H9 (cell line): ENCODE results near the gene TENM3. TPM values are rescaled to one million over a fixed set of nuclear protein-coding genes. Genes with fewer than 3 reads are reported as not detected.

Experiments
- DNase-seq: peaks from one replicate; pipeline ENCODE4 v3.0.0-alpha.2; 2017
- H2AFZ ChIP-seq: one replicate; pipeline ENCODE4 v1.6.1; 2013; ENCODE audit warnings: mild to moderate bottlenecking, low read length, control low read depth, moderate library complexity
- H2AK5ac ChIP-seq: 2 replicates; pipeline ENCODE4 v1.6.1; 2013; ENCODE audit warnings: low read length, control low read depth, mixed read lengths; ENCODE audit not compliant: insufficient read length
- H2BK120ac ChIP-seq: one replicate; pipeline ENCODE4 v1.6.1; 2013; ENCODE audit warnings: low read depth, mild to moderate bottlenecking, low read length, control low read depth, inconsistent platforms; ENCODE audit not compliant: poor library complexity, severe bottlenecking
- H2BK12ac ChIP-seq: 2 replicates; pipeline ENCODE4 v1.6.1; 2013; ENCODE audit warnings: low read length, control low read depth, mixed read lengths, low read depth; ENCODE audit not compliant: insufficient read length
- H2BK15ac ChIP-seq: 2 replicates; pipeline ENCODE4 v1.6.1; 2013; ENCODE audit warnings: low read depth, low read length, control low read depth
- H2BK20ac ChIP-seq: one replicate; pipeline ENCODE4 v1.6.1; 2013; ENCODE audit warnings: low read depth, mild to moderate bottlenecking, low read length, control low read depth, inconsistent platforms; ENCODE audit not compliant: poor library complexity, severe bottlenecking
- H2BK5ac ChIP-seq: 2 replicates; pipeline ENCODE4 v1.6.1; 2013; ENCODE audit warnings: low read length, control low read depth, mixed read lengths; ENCODE audit not compliant: insufficient read length
- H3K14ac ChIP-seq: 2 replicates; pipeline ENCODE4 v1.6.1; 2013; ENCODE audit warnings: low read length, control low read depth; ENCODE audit not compliant: insufficient read depth
- H3K18ac ChIP-seq: 2 replicates; pipeline ENCODE4 v1.6.1; 2013; ENCODE audit warnings: low read depth, mild to moderate bottlenecking, mixed read lengths, low read length, control low read depth; ENCODE audit not compliant: insufficient read length
- H3K23ac ChIP-seq: 2 replicates; pipeline ENCODE4 v1.6.1; 2013; ENCODE audit warnings: low read length, control low read depth, mixed read lengths, low read depth; ENCODE audit not compliant: insufficient read length
- H3K23me2 ChIP-seq: 2 replicates; pipeline ENCODE4 v1.6.1; 2013; ENCODE audit warnings: low read depth, mild to moderate bottlenecking, mixed read lengths, low read length, control low read depth; ENCODE audit not compliant: insufficient read length, poor library complexity, severe bottlenecking
- H3K27ac ChIP-seq: 2 replicates; pipeline ENCODE4 v1.5.1; 2013; ENCODE audit warnings: low read length, control low read depth, mixed read lengths, low read depth; ENCODE audit not compliant: insufficient read length
- H3K27me3 ChIP-seq: 2 replicates; pipeline ENCODE4 v1.6.1; 2013; ENCODE audit warnings: low read length, control low read depth, inconsistent platforms; ENCODE audit not compliant: insufficient read depth
- H3K4ac ChIP-seq: 2 replicates; pipeline ENCODE4 v1.6.1; 2013; ENCODE audit warnings: low read depth, mild to moderate bottlenecking, control low read depth, inconsistent platforms, low read length, moderate library complexity
- H3K4me1 ChIP-seq: 2 replicates; pipeline ENCODE4 v1.6.1; 2013; ENCODE audit warnings: low read length, control low read depth, inconsistent platforms; ENCODE audit not compliant: insufficient read depth
- H3K4me2 ChIP-seq: 2 replicates; pipeline ENCODE4 v1.6.1; 2013; ENCODE audit warnings: low read length, control low read depth, mixed read lengths; ENCODE audit not compliant: insufficient read length, insufficient read depth
- H3K56ac ChIP-seq: 2 replicates; pipeline ENCODE4 v1.6.1; 2013; ENCODE audit warnings: low read depth, mild to moderate bottlenecking, mixed read lengths, low read length, control low read depth; ENCODE audit not compliant: insufficient read length
- H3K79me1 ChIP-seq: 2 replicates; pipeline ENCODE4 v1.6.1; 2013; ENCODE audit warnings: low read depth, mild to moderate bottlenecking, moderate library complexity, low read length, control low read depth, inconsistent platforms; ENCODE audit not compliant: insufficient read depth, poor library complexity, severe bottlenecking
- H3K79me2 ChIP-seq: 2 replicates; pipeline ENCODE4 v1.6.1; 2013; ENCODE audit warnings: low read length, control low read depth, inconsistent platforms; ENCODE audit not compliant: insufficient read depth
- H3K9ac ChIP-seq: 2 replicates; pipeline ENCODE4 v1.6.1; 2013; ENCODE audit warnings: low read length, control low read depth, mixed read lengths; ENCODE audit not compliant: insufficient read length; ENCODE audit errors: extremely low read depth
- H3K9me3 ChIP-seq: one replicate; pipeline ENCODE4 v1.6.1; 2013; ENCODE audit warnings: low read depth, low read length, inconsistent platforms; ENCODE audit not compliant: control insufficient read depth
- H3T11ph ChIP-seq: one replicate; pipeline ENCODE4 v1.6.1; 2013; ENCODE audit warnings: mild to moderate bottlenecking, low read length, control low read depth, inconsistent platforms
- H4K20me1 ChIP-seq: one replicate; pipeline ENCODE4 v1.6.1; 2013; ENCODE audit not compliant: control insufficient read depth, insufficient read length, insufficient read depth
- H4K5ac ChIP-seq: 2 replicates; pipeline ENCODE4 v1.6.1; 2013; ENCODE audit warnings: low read depth, mild to moderate bottlenecking, mixed read lengths, low read length, control low read depth; ENCODE audit not compliant: insufficient read length
- H4K8ac ChIP-seq: replicated peaks from 2 replicates; pipeline ENCODE4 v1.6.1; 2013; ENCODE audit warnings: low read length, control low read depth, mixed read lengths, low read depth; ENCODE audit not compliant: insufficient read length
- H4K91ac ChIP-seq: 2 replicates; pipeline ENCODE4 v1.6.1; 2013; ENCODE audit warnings: low read depth, mild to moderate bottlenecking, moderate library complexity, mixed read lengths, low read length, control low read depth; ENCODE audit not compliant: insufficient read length
- H3K27ac Mint-ChIP-seq, 3 experiments: 2 replicates in 2 of 3; 3 replicates in 1 of 3; pipeline ENCODE4 v1.8.0; 2020 to 2021; ENCODE audit warnings: mixed read lengths in 3 of 3, mild to moderate bottlenecking in 1 of 3, moderate library complexity in 1 of 3
- H3K27me3 Mint-ChIP-seq: 2 replicates; pipeline ENCODE4 v1.8.0; 2021; ENCODE audit warnings: low read depth, mild to moderate bottlenecking, moderate library complexity, mixed read lengths
- H3K36me3 Mint-ChIP-seq, 3 experiments: 2 replicates in 2 of 3; 3 replicates in 1 of 3; pipeline ENCODE4 v1.8.0; 2020 to 2021; ENCODE audit warnings: low read depth in 3 of 3, mixed read lengths in 3 of 3; ENCODE audit not compliant: insufficient read depth in 1 of 3
- H3K4me1 Mint-ChIP-seq, 2 experiments: 2 replicates each; pipeline ENCODE4 v1.8.0; 2020; ENCODE audit warnings: mixed read lengths in 2 of 2
- H3K4me3 Mint-ChIP-seq, 2 experiments: 2 replicates in 1 of 2; 3 replicates in 1 of 2; pipeline ENCODE4 v1.8.0; 2020 to 2021; ENCODE audit warnings: mild to moderate bottlenecking in 2 of 2, mixed read lengths in 2 of 2, moderate library complexity in 1 of 2
- H3K9me3 Mint-ChIP-seq, 2 experiments: 2 replicates in 1 of 2; 3 replicates in 1 of 2; pipeline ENCODE4 v1.8.0; 2020; ENCODE audit warnings: mild to moderate bottlenecking in 2 of 2, mixed read lengths in 2 of 2, moderate library complexity in 1 of 2
- WGBS: extraction: QIAGEN DNeasy Blood & Tissue Kit; methylation state at CpG from one replicate; pipeline ENCODE4 v1.1.7; 2013; ENCODE audit warnings: missing lambda C conversion rate, low lambda C conversion rate, mixed read lengths; ENCODE audit not compliant: insufficient read length; ENCODE audit errors: extremely low coverage; 5-methylcytosine and 5-hydroxymethylcytosine counted together
- total RNA-seq: library from RNA; stranded (reverse); gene quantifications from 2 replicates; pipeline ENCODE4 v1.2.1, GENCODE V29; 2021
- TF ChIP-seq, protein P1 (sequence below): fragments of 200-600 bp; sonication (generic); conservative IDR thresholded peaks from 3 replicates; pipeline ENCODE4 v1.8.0; 2021; ENCODE audit warnings: antibody characterized with exemption, mild to moderate bottlenecking

Gene TENM3
- total RNA-seq, 1 experiment from 2014 or later = 49.6 TPM

DNA sequence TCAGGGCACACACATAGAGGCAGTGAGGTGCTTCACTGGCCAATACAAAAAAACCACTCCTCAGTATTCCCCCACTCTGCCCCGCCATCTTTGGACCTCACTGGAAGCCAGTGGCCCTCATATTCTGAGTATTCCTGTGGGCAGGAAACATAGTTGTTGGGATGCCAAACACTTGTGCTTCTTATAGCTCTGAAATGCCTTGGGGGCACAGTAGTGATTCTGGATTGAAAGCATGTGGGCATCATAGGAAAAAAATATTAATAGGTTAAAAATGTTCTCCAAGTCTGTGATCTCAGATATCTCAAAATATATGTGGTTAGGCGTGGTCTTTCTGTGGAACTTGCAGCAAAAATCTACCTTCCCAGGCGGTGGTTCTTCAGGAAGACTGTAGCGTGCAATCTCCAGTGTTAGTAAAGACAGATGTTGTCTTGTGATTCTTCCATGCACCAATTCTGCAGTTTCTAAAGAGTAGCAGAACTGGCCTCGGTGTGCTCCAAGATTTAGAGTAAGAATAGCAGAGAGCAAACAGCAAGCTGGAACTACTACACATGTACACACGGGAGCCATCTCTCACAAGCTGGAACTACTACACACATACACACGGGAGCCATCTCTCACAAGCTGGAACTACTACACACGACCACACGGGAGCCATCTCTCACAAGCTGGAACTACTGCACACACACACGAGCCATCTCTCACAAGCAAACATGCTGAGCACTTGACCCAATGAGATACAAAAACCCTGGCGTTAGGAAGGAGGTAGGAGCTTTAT lies 8.0 kb upstream of the TENM3 start:
- Histone ChIP-seq H3K56ac (no peak overlapping the region), H3K27me3 (no peaks in the 10 kb centered on the region), H3T11ph (no peak overlapping the region), H2BK12ac (no peak overlapping the region), H3K4me2 (no peak overlapping the region), H2BK15ac (no peak overlapping the region), H4K8ac (no peak overlapping the region), H3K9me3 (no peaks in the 10 kb centered on the region), H4K20me1 (no peaks in the 10 kb centered on the region), H4K5ac (no peak overlapping the region), H2AFZ (no peak overlapping the region), H3K79me1 (no peaks in the 10 kb centered on the region), H3K23me2 (no peaks in the 10 kb centered on the region), H3K4me1 (peaks cover 6% of the 10 kb centered on the region; the same call in 1 of the 2 replicates), H2BK20ac (no peak overlapping the region), H3K18ac (no peak overlapping the region), H4K91ac (no peak overlapping the region), H3K4ac (no peak overlapping the region), H3K9ac (no peak overlapping the region), H3K27ac (no peak overlapping the region), H3K79me2 (no peaks in the 10 kb centered on the region), H3K23ac (no peak overlapping the region), H2BK120ac (no peak overlapping the region), H3K14ac (no peak overlapping the region), H2BK5ac (no peak overlapping the region), H2AK5ac (no peak overlapping the region)
- DNase-seq = no peak
- Mint-ChIP-seq H3K27ac (peak overlapping the region in 1 of 3 experiments; percentile 18; a peak in 2 of 7 replicates), H3K9me3 (no peaks in the 10 kb centered on the region), H3K4me1 (peaks cover 19 to 28% of the 10 kb centered on the region in 2 experiments), H3K36me3 (peaks cover 0 to 4% (median 0%) of the 10 kb centered on the region in 3 experiments; a peak in 2 of 7 replicates), H3K27me3 (no peaks in the 10 kb centered on the region), H3K4me3 (no peak overlapping the region)
- TF ChIP-seq, protein P1, sequence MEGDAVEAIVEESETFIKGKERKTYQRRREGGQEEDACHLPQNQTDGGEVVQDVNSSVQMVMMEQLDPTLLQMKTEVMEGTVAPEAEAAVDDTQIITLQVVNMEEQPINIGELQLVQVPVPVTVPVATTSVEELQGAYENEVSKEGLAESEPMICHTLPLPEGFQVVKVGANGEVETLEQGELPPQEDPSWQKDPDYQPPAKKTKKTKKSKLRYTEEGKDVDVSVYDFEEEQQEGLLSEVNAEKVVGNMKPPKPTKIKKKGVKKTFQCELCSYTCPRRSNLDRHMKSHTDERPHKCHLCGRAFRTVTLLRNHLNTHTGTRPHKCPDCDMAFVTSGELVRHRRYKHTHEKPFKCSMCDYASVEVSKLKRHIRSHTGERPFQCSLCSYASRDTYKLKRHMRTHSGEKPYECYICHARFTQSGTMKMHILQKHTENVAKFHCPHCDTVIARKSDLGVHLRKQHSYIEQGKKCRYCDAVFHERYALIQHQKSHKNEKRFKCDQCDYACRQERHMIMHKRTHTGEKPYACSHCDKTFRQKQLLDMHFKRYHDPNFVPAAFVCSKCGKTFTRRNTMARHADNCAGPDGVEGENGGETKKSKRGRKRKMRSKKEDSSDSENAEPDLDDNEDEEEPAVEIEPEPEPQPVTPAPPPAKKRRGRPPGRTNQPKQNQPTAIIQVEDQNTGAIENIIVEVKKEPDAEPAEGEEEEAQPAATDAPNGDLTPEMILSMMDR = no peak
- no CpG with 5 or more reads among the region's 11 CpGs for WGBS
